ENCODE data around the gene MYO5B.

Gene MYO5B

GRCh38 chr18:49999128-49999527 lies 195.8 kb downstream of the MYO5B start:
- no peak overlapping the region for H3K4me3 ChIP-seq (ENCODE audit: control insufficient read depth, low read depth, low read length)
- DNase-seq (ENCODE audit: low read depth) = no peak
- TF ChIP-seq CTCF (conservative IDR thresholded peaks at IDR 0.05; ENCODE audit: control insufficient read depth, insufficient read depth, low read depth, low read length) = no peak

- TF ChIP-seq CTCF (conservative IDR thresholded peaks at IDR 0.05; ENCODE audit: control insufficient read depth, insufficient read depth, low read depth, low read length) = no peak
- no peak for DNase-seq (ENCODE audit: low read depth)
- H3K4me3 ChIP-seq (ENCODE audit: control insufficient read depth, low read depth, low read length) = no peak overlapping the region
Observed at GRCh38 chr18:49997558-49997957, 197.4 kb downstream of the MYO5B start.

GRCh38 chr18:49994410-49994809 lies 200.5 kb downstream of the MYO5B start:
- TF ChIP-seq CTCF (conservative IDR thresholded peaks at IDR 0.05; ENCODE audit: control insufficient read depth, insufficient read depth, low read depth, low read length) = no peak
- no peak for DNase-seq (ENCODE audit: low read depth)
- H3K4me3 ChIP-seq (ENCODE audit: control insufficient read depth, low read depth, low read length) = no peak overlapping the region

GRCh38 chr18:49993299-49993698 lies 201.6 kb downstream of the MYO5B start:
- TF ChIP-seq CTCF (conservative IDR thresholded peaks at IDR 0.05; ENCODE audit: control insufficient read depth, insufficient read depth, low read depth, low read length) = no peak
- DNase-seq (ENCODE audit: low read depth) = no peak
- H3K4me3 ChIP-seq (ENCODE audit: control insufficient read depth, low read depth, low read length) = no peak overlapping the region

GRCh38 chr18:49988733-49989132 lies 206.2 kb downstream of the MYO5B start:
- no peak for TF ChIP-seq CTCF (conservative IDR thresholded peaks at IDR 0.05; ENCODE audit: control insufficient read depth, insufficient read depth, low read depth, low read length)
- DNase-seq (ENCODE audit: low read depth) = no peak
- no peak overlapping the region for H3K4me3 ChIP-seq (ENCODE audit: control insufficient read depth, low read depth, low read length)

GRCh38 chr18:49988101-49988500 lies 206.8 kb downstream of the MYO5B start:
- no peak for DNase-seq (ENCODE audit: low read depth)
- no peak overlapping the region for H3K4me3 ChIP-seq (ENCODE audit: control insufficient read depth, low read depth, low read length)
- no peak for TF ChIP-seq CTCF (conservative IDR thresholded peaks at IDR 0.05; ENCODE audit: control insufficient read depth, insufficient read depth, low read depth, low read length)

GRCh38 chr18:49985236-49985635 lies 209.7 kb downstream of the MYO5B start:
- TF ChIP-seq CTCF (conservative IDR thresholded peaks at IDR 0.05; ENCODE audit: control insufficient read depth, insufficient read depth, low read depth, low read length) = no peak
- DNase-seq (ENCODE audit: low read depth) = no peak
- H3K4me3 ChIP-seq (ENCODE audit: control insufficient read depth, low read depth, low read length) = no peak overlapping the region
